Smooth muscle cell (in vitro differentiated cells): ENCODE data around the gene HS3ST1. TPM values are rescaled to one million over a fixed set of nuclear protein-coding genes. Genes with fewer than 3 reads are reported as not detected.

Experiments used
- DNase-seq: peaks from one replicate; lab custom pipeline; 2025; ENCODE audit not compliant: unreplicated experiment; lab: John Stamatoyannopoulos, UW
- H2AFZ ChIP-seq: fragments of 200-600 bp; sonication (generic); 2 replicates; pipeline ENCODE4 v1.6.0; 2016; ENCODE audit warnings: antibody characterized with exemption, low read depth, mild to moderate bottlenecking
- H3F3A ChIP-seq: fragments of 200-600 bp; sonication (generic); 2 replicates; pipeline ENCODE4 v1.6.0; 2017; ENCODE audit warnings: antibody characterized with exemption, low read depth
- H3K27ac ChIP-seq: fragments of 200-600 bp; sonication (generic); 2 replicates; pipeline ENCODE4 v1.5.1; 2016; ENCODE audit warnings: low read depth, mild to moderate bottlenecking
- H3K27me3 ChIP-seq: fragments of 200-600 bp; sonication (generic); 2 replicates; pipeline ENCODE4 v1.6.1; 2016; ENCODE audit warnings: low read depth, mild to moderate bottlenecking
- H3K36me3 ChIP-seq: fragments of 200-600 bp; sonication (generic); 2 replicates; pipeline ENCODE4 v1.5.1; 2016; ENCODE audit warnings: low read depth
- H3K4me1 ChIP-seq: fragments of 200-600 bp; sonication (generic); 2 replicates; pipeline ENCODE4 v1.5.1; 2016; ENCODE audit warnings: low read depth
- H3K4me2 ChIP-seq: fragments of 200-600 bp; sonication (generic); 2 replicates; pipeline ENCODE4 v1.6.0; 2016; ENCODE audit warnings: mild to moderate bottlenecking
- H3K4me3 ChIP-seq: fragments of 200-600 bp; sonication (generic); 2 replicates; pipeline ENCODE4 v1.5.1; 2016; ENCODE audit warnings: mild to moderate bottlenecking
- H3K79me2 ChIP-seq: fragments of 200-600 bp; sonication (generic); 2 replicates; pipeline ENCODE4 v1.6.0; 2016; ENCODE audit warnings: low read depth, mild to moderate bottlenecking
- H3K9ac ChIP-seq: fragments of 200-600 bp; sonication (generic); 2 replicates; pipeline ENCODE4 v1.6.0; 2016; ENCODE audit warnings: low read depth
- H3K9me3 ChIP-seq: fragments of 200-600 bp; sonication (generic); replicated peaks from 2 replicates; pipeline ENCODE4 v1.5.1; 2016; ENCODE audit warnings: low read depth
- H4K20me1 ChIP-seq: fragments of 200-600 bp; sonication (generic); 2 replicates; pipeline ENCODE4 v1.6.0; 2016; ENCODE audit warnings: low read depth
- WGBS: methylation state at CpG from one replicate; pipeline ENCODE4 v1.1.7; 2016; ENCODE audit warnings: low lambda C conversion rate; 5-methylcytosine and 5-hydroxymethylcytosine counted together
- polyA plus RNA-seq: library from polyadenylated mRNA; unstranded; fragments of >200 nt; fragmentation: Nextera tagmentation; extraction: Ambion mirVana; gene quantifications from 2 replicates; pipeline ENCODE4 v1.2.1, GENCODE V29; 2016
- total RNA-seq: library from RNA; depleted of rRNA; stranded (reverse); fragments of >200 nt; gene quantifications from 2 replicates; pipeline ENCODE4 v1.2.3, GENCODE V29; 2014
- TF ChIP-seq, protein P1 (sequence below): fragments of 200-600 bp; sonication (generic); IDR thresholded peaks from 2 replicates; pipeline ENCODE4 v1.5.1; 2017; ENCODE audit warnings: borderline replicate concordance, mild to moderate bottlenecking, antibody characterized with exemption; ENCODE audit not compliant: insufficient read depth, poor library complexity, severe bottlenecking

The HS3ST1 gene
- total and polyA plus RNA-seq, 2 experiments from 2014 or later, result 0.22 to 3.1 TPM

DNA sequence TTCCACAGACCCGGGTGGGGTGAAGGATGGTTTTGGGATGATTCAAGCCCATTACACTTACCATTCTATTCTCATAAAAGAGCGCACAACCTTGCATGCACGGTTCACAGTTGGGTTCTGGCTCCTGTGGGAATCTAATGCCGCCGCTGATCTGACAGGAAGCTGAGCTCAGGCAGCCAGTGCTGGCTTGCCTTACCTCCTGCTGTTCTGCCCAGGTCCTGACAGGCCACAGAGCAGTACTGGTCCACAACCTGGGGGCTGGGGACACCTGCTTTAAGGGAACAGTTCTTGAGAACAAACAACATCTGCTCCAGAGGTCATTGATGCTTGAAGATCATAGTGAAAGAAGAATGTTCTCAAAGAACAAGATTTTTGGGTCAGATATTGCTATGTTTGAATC lies 8.0 kb upstream of the HS3ST1 start:
- 62% methylated on average over 5 of the region's 5 CpGs for WGBS
- Histone ChIP-seq H3K9me3 (no peaks in the 10 kb centered on the region), H3K27ac (no peak overlapping the region), H3K4me2 (no peak overlapping the region), H3K36me3 (no peaks in the 10 kb centered on the region), H3K4me3 (no peak overlapping the region), H3K9ac (no peak overlapping the region), H3K79me2 (no peaks in the 10 kb centered on the region), H4K20me1 (no peaks in the 10 kb centered on the region), H2AFZ (no peak overlapping the region), H3K27me3 (no peaks in the 10 kb centered on the region), H3F3A (no peaks in the 10 kb centered on the region), H3K4me1 (no peaks in the 10 kb centered on the region)
- TF ChIP-seq, protein P1, sequence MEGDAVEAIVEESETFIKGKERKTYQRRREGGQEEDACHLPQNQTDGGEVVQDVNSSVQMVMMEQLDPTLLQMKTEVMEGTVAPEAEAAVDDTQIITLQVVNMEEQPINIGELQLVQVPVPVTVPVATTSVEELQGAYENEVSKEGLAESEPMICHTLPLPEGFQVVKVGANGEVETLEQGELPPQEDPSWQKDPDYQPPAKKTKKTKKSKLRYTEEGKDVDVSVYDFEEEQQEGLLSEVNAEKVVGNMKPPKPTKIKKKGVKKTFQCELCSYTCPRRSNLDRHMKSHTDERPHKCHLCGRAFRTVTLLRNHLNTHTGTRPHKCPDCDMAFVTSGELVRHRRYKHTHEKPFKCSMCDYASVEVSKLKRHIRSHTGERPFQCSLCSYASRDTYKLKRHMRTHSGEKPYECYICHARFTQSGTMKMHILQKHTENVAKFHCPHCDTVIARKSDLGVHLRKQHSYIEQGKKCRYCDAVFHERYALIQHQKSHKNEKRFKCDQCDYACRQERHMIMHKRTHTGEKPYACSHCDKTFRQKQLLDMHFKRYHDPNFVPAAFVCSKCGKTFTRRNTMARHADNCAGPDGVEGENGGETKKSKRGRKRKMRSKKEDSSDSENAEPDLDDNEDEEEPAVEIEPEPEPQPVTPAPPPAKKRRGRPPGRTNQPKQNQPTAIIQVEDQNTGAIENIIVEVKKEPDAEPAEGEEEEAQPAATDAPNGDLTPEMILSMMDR, result no peak
- no peak for DNase-seq

- Histone ChIP-seq H3K79me2 (no peaks in the 10 kb centered on the region), H3F3A (no peaks in the 10 kb centered on the region), H3K36me3 (no peaks in the 10 kb centered on the region), H2AFZ (no peak overlapping the region), H3K9me3 (no peaks in the 10 kb centered on the region), H3K4me1 (no peaks in the 10 kb centered on the region), H4K20me1 (no peaks in the 10 kb centered on the region), H3K27me3 (no peaks in the 10 kb centered on the region), H3K4me2 (no peak overlapping the region), H3K9ac (no peak overlapping the region), H3K4me3 (no peak overlapping the region), H3K27ac (no peak overlapping the region)
- no peak for DNase-seq
- WGBS, result 89% methylated on average over 2 of the region's 2 CpGs
- TF ChIP-seq, protein P1, result no peak
Observed at GRCh38 chr4:11436084-11436483, 7.4 kb upstream of the HS3ST1 start.

DNA sequence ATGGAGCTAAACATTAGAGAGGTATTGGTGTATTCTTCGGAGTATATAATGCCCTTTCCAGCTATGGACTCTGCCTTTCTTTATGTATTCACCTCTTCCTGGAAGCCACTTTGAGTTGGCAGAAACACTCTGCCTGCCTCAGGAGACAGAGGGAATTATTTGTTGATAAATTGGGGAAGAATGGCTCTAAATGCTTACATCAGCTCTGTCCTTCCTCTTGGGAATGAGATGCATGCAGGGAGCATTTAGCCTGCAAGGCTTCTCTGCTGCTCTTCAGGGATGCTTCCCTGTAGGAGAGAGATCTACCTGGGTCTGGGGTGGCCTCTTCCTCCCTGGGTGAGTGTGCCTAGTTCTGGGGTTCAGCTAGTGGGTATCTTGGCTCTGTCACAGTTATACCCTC lies 6.9 kb upstream of the HS3ST1 start:
- Histone ChIP-seq H3K27me3 (no peaks in the 10 kb centered on the region), H3K9ac (no peak overlapping the region), H3K4me2 (no peak overlapping the region), H3K79me2 (no peaks in the 10 kb centered on the region), H3F3A (no peaks in the 10 kb centered on the region), H3K4me1 (no peaks in the 10 kb centered on the region), H4K20me1 (no peaks in the 10 kb centered on the region), H3K9me3 (no peaks in the 10 kb centered on the region), H2AFZ (no peak overlapping the region), H3K27ac (no peak overlapping the region), H3K4me3 (no peak overlapping the region), H3K36me3 (no peaks in the 10 kb centered on the region)
- TF ChIP-seq, protein P1, result no peak
- no peak for DNase-seq
- WGBS, result 96% methylated on average over 1 of the region's 1 CpG

DNA sequence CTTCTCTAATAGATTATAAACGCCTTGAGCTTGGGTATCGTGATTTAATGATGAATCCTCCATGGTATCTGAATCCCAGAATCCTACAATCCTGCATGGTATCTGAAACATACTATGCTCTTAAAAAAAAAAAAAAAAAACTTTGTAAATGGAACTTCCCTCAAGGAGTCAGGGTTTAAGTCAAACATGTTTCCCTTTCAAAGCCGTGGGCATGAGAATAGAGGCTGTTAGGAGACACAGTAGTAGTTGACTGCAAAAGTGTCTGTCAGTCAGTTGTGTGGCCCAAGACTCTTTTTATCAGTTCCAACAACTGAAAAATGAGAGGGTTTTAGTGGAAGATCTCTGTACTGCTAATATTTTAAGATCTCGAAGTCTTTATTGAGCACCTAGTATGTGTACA lies 2.4 kb upstream of the HS3ST1 start:
- WGBS, result 94% methylated on average over 4 of the region's 4 CpGs
- Histone ChIP-seq H3K4me2 (no peak overlapping the region), H3K4me1 (peaks cover 12% of the 10 kb centered on the region), H4K20me1 (no peaks in the 10 kb centered on the region), H3K27me3 (no peaks in the 10 kb centered on the region), H3K9me3 (no peaks in the 10 kb centered on the region), H3K4me3 (no peak overlapping the region), H3K36me3 (no peaks in the 10 kb centered on the region), H3K27ac (no peak overlapping the region), H2AFZ (no peak overlapping the region), H3F3A (no peaks in the 10 kb centered on the region), H3K79me2 (no peaks in the 10 kb centered on the region), H3K9ac (no peak overlapping the region)
- DNase-seq, result no peak
- TF ChIP-seq, protein P1, result no peak
